C4-2B (cell line): ENCODE measurements around the gene THRB.

Experiments used
- H3K27ac ChIP-seq: fragments of 450-650 bp; 2 replicates; pipeline ENCODE4 v1.5.1; 2017
- CTCF ChIP-seq: fragments of 450-650 bp; conservative IDR thresholded peaks from 2 replicates; pipeline ENCODE4 v1.5.1; 2017; ENCODE audit warnings: mild to moderate bottlenecking
- ZFX ChIP-seq: fragments of 450-650 bp; IDR thresholded peaks from 2 replicates; pipeline ENCODE4 v1.6.1; 2017

THRB gene

GRCh38 chr3:24487325-24488262 is 7.1 kb downstream of the THRB start:
- TF ChIP-seq ZFX, result no peak
- no peak for TF ChIP-seq CTCF
- no peak overlapping the region for H3K27ac ChIP-seq

DNA sequence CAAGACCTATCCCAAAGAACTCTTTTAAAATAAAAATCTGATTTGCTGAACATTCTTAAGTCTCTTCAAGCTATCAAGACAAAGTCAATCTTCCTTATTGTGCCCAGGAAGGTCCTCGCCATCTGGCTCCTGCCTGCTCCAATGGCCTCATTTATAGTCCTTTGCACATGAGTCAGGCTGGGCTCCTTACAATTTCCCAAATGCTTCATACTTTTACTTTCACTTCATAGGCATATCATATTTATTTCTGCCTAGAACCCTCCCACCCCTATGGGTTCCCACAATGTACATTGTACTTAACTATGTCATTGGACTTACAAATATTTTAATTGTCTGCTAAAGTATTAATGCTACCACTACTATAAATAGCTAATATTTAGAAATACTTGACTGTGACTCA is 9.1 kb downstream of the THRB start:
- TF ChIP-seq CTCF (no peak), ZFX (no peak)
- no peak overlapping the region for H3K27ac ChIP-seq

DNA sequence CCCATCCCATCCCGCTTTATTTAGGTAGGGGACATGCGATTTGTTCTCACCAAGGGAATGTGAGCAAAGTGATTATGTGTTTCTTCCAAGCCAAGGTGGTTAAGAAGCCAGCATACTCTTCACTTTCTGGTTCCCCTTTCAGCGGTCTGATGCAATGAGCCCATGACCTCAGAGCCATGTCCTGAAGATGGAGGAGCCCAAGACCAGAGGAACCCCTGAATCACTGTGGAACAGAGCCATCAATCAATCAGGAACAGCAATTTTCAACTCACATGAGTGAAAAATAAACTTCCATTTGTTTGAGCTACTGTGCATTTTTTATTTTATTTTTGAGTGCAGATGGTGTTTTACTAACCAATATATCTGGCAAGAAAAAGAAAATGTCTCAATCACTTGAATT is 10.8 kb downstream of the THRB start:
- no peak overlapping the region for H3K27ac ChIP-seq

GRCh38 chr3:24482096-24482705 is 12.4 kb downstream of the THRB start:
- no peak for TF ChIP-seq ZFX
- no peak for TF ChIP-seq CTCF
- H3K27ac ChIP-seq, result no peak overlapping the region

More for the DNA sequence above, 10.8 kb downstream of the THRB start:
- TF ChIP-seq CTCF (no peak), ZFX (no peak)

DNA sequence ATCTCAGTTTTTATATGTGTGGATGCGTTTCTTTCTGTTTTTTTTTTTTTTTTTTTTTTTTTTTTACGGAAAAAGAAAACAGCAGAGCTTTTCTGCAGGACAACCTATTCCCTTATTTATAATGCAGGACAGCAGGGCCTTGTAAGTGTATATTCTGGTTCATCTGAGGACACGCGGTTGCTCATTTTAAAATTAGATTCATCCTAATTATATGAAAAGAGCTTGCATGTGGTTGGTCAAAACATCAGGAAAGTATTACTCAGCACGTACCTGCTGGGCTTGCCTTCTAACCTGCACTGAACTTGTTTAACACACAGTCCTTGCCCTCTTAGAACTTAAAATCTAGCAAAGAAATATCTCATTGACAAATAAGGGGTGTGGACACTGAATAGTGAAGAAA is 13.5 kb downstream of the THRB start:
- TF ChIP-seq CTCF (no peak), ZFX (no peak)
- no peak overlapping the region for H3K27ac ChIP-seq

GRCh38 chr3:24480497-24480896 is 14.2 kb downstream of the THRB start:
- no peak overlapping the region for H3K27ac ChIP-seq
- TF ChIP-seq CTCF, result no peak
- no peak for TF ChIP-seq ZFX

DNA sequence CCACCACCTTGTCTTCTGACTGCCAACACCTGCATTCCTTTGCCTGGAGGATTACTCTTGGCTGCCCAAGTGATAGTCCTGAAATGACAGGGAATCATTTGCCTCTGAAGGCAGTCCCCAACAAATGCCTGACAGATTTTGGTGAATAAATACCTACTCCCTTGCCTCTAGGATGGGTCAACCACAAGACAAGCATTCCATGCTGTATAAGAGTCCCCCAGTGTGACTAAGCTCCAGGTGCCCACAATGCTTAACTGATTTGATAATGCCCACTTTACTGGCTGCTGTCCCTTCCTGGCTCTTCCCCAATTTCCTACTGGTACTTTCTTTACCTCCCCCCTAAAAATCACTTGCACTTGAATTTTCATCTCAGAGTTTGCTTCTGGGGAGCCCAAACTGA is 14.8 kb downstream of the THRB start:
- no peak overlapping the region for H3K27ac ChIP-seq
- TF ChIP-seq ZFX, result no peak
- TF ChIP-seq CTCF, result no peak
